ENCODE data around the gene BMPR2.
"Not testable (repeated sequence)": the region's sequence is repeated elsewhere in the genome, so short reads cannot be mapped to it uniquely, and the experiment has no call there.

Gene BMPR2

DNA sequence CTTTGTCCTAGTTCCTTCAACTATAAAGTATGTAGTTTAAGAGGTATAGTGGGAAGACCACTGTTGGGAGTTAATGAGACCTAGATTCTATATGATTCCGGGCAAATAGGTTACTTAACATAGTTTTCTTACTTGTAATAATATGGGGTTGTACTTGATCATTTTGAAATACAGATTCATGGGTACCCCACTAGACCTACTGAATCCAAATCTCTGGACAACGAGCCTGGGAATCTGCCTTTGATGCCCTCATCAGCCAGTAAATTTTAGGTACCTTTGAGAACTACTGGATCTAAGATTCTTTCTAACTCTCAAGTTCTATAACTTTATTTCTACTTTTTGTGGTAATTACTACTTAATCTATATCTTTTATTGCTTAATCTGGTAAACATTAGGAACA, 6.6 kb downstream of the BMPR2 start:
- DNase-seq (ENCODE audit: extremely low read depth, low read depth), result no peak
- TF ChIP-seq, protein P1, sequence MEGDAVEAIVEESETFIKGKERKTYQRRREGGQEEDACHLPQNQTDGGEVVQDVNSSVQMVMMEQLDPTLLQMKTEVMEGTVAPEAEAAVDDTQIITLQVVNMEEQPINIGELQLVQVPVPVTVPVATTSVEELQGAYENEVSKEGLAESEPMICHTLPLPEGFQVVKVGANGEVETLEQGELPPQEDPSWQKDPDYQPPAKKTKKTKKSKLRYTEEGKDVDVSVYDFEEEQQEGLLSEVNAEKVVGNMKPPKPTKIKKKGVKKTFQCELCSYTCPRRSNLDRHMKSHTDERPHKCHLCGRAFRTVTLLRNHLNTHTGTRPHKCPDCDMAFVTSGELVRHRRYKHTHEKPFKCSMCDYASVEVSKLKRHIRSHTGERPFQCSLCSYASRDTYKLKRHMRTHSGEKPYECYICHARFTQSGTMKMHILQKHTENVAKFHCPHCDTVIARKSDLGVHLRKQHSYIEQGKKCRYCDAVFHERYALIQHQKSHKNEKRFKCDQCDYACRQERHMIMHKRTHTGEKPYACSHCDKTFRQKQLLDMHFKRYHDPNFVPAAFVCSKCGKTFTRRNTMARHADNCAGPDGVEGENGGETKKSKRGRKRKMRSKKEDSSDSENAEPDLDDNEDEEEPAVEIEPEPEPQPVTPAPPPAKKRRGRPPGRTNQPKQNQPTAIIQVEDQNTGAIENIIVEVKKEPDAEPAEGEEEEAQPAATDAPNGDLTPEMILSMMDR (IDR thresholded peaks at IDR 0.05; ENCODE audit: low read depth, low read length, missing control alignments), result no peak
- no peak overlapping the region for H3K4me3 ChIP-seq (replicated peaks; ENCODE audit: low read depth, low read length)

GRCh38 chr2:202386495-202386894, 10.4 kb downstream of the BMPR2 start:
- DNase-seq (ENCODE audit: extremely low read depth, low read depth); H3K4me3 ChIP-seq (replicated peaks; ENCODE audit: low read depth, low read length): not testable (repeated sequence)

DNA sequence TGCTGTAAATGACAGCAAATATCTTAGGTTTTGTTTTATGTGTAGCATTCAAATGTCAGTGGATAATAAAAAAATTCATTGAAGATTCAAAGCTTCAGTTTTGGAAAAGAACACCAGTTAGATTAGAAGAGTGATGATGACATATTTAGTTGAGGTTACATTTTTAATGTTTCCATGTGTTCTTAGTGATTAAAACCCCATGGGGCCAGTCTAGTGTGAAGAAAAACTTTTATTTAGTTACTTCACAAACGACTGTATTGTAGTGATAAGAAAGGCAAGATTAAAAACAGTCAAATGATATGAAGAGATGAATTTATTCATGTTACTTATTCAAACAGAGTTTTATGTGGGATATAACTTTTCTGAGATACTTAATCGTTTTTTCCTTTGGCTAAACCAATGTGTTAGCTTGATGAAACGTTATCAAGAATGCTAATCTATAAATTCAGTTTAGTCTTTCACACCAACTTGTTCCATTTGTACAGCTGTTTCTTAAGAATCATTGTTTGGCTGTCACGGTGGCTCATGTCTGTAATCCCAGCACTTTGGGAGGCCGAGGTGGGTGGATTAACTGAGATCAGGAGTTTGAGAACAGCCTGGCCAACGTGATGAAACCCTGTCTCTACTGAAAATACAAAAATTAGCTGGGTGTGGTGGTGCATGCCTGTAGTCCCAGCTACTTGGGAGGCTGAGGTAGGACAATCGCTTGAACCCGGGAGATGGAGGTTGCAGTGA, 11.6 kb downstream of the BMPR2 start:
- no peak overlapping the region for H3K4me3 ChIP-seq (replicated peaks; ENCODE audit: low read depth, low read length)

DNA sequence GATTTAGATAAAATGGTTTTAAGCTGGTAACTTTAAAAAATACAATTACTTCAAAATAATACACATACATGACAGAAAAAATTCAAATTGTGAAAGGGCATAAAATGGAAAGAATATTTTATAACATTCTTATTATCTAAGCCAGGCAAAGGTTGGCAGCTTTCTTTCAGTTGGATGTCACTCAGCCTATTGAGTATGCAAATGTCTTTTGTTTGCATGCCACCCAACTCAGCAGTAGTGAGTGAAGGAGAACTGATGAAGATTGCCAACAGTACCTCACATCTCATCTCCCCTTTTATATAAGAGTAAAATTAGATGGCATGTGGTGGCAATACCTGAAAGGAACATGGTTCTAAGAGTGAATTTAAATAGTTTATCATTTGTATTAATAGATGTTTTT, 24.8 kb downstream of the BMPR2 start:
- DNase-seq (ENCODE audit: extremely low read depth, low read depth), result no peak
- TF ChIP-seq, protein P1 (IDR thresholded peaks at IDR 0.05; ENCODE audit: low read depth, low read length, missing control alignments), result no peak
- H3K4me3 ChIP-seq (replicated peaks; ENCODE audit: low read depth, low read length), result no peak overlapping the region

More for the DNA sequence above, 11.6 kb downstream of the BMPR2 start:
- no peak for DNase-seq (ENCODE audit: extremely low read depth, low read depth)
- TF ChIP-seq, protein P1 (IDR thresholded peaks at IDR 0.05; ENCODE audit: low read depth, low read length, missing control alignments), result no peak

DNA sequence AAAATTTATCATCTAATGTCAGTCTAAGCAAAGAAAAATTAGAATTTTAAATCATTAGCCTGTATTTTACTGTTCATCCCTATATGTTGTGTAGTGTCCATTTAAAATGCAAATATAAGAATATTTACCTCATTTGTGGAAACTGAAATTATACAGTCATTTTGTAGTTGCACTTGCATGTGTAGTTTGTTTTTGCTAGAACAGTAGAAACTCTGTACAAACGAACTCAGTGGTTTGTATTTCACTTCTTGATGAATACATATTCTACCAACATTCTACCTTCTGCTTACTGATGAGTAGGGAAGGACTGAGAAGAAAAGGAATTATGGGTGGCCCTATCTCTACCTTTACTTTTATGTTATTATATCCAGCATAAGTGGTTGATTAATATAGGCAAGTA, 29.7 kb downstream of the BMPR2 start:
- no peak overlapping the region for H3K4me3 ChIP-seq (replicated peaks; ENCODE audit: low read depth, low read length)
- TF ChIP-seq, protein P1 (IDR thresholded peaks at IDR 0.05; ENCODE audit: low read depth, low read length, missing control alignments), result no peak
- DNase-seq (ENCODE audit: extremely low read depth, low read depth), result no peak

DNA sequence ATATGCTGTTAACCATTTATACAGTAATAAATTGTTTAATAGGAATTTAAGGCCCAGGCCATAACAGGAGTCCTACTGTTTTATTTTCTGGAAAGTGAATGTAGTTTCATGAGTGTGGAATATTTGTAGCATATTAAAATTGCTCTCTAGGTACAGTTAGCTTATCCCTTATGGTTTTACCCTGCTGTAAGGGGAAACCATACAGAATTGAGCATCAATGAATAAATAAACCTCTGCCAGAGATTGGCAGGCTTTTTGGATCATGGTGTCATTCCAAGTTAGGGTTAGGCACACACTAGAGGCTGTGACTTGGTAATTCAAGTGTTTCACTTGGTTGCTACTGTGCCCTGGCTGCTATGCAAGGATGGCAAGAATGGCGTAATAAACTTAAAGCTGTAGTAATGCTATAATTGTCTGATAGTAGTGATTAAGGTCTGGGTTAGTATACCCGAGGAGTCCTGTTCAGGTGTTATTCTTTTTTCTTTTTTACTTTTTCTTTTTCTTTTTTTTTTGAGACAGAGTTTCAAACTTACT, 30.4 kb downstream of the BMPR2 start:
- no peak overlapping the region for H3K4me3 ChIP-seq (replicated peaks; ENCODE audit: low read depth, low read length)
- TF ChIP-seq, protein P1 (IDR thresholded peaks at IDR 0.05; ENCODE audit: low read depth, low read length, missing control alignments), result no peak
- DNase-seq (ENCODE audit: extremely low read depth, low read depth), result no peak

GRCh38 chr2:202408546-202409140, 32.5 kb downstream of the BMPR2 start:
- no peak overlapping the region for H3K4me3 ChIP-seq (replicated peaks; ENCODE audit: low read depth, low read length)
- TF ChIP-seq, protein P1 (IDR thresholded peaks at IDR 0.05; ENCODE audit: low read depth, low read length, missing control alignments), result no peak
- no peak for DNase-seq (ENCODE audit: extremely low read depth, low read depth)

Data from HFF-Myc (cell line).